GM19043 (cell line): ENCODE results near the gene HOXD3.

Source experiments
- ATAC-seq: cut with Tn5 transposase; IDR thresholded peaks from one replicate; pipeline ENCODE4 v1.9.1; 2021; ENCODE audit warnings: low read depth; ENCODE audit not compliant: unreplicated experiment

The HOXD3 gene

DNA sequence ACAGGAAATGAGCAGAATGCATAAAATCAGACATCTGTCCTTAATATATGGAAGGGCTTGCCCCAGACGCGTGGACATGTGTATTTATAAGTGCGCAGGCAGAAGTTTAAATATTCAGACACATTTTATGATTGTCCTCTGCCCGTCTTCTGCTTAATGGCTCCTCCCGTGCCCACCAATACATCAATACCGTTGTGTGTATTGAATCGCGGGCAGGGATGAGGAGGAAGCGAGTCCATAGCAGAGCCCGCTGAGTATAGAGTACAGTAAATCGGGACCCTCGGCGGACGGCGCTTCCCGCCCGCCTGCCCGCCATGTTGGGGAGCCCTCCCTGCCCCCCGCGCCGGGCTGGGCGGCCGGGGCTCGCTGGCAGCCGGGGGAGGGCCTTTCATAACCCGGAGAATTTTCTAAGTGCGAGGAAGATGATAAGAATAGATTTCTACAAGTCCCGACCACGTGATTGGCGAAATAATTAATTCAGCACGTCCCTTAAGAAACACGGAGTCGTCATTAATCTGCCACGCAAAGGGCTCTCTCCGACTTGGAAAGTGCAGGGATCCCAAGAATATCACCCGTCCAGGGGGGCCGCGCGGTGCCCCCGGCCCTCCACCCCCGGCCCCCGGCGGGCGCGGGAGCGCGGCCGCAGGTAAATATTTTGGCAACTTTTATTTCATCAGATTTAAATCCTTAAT is at the start of gene HOXD3:
HOXD3 (plus strand) TSS at position 501 of the 692 bp plus-strand sequence. CDS start 11,808 bp downstream, outside the sequence.
- no peak for ATAC-seq

DNA sequence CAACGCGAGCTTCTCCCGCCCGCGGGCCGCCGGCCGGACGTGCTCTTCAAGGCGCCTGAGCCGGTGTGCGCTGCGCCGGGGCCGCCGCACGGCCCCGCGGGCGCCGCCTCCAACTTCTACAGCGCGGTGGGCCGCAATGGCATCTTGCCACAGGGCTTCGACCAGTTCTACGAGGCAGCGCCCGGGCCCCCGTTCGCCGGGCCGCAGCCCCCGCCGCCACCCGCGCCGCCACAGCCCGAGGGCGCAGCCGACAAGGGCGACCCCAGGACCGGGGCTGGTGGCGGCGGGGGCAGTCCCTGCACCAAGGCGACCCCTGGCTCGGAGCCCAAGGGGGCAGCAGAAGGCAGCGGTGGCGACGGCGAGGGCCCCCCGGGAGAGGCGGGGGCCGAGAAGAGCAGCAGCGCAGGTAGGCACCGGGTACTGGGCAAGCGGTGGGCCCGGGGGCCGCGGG is 49.4 kb upstream of the HOXD3 start:
- no peak for ATAC-seq

DNA sequence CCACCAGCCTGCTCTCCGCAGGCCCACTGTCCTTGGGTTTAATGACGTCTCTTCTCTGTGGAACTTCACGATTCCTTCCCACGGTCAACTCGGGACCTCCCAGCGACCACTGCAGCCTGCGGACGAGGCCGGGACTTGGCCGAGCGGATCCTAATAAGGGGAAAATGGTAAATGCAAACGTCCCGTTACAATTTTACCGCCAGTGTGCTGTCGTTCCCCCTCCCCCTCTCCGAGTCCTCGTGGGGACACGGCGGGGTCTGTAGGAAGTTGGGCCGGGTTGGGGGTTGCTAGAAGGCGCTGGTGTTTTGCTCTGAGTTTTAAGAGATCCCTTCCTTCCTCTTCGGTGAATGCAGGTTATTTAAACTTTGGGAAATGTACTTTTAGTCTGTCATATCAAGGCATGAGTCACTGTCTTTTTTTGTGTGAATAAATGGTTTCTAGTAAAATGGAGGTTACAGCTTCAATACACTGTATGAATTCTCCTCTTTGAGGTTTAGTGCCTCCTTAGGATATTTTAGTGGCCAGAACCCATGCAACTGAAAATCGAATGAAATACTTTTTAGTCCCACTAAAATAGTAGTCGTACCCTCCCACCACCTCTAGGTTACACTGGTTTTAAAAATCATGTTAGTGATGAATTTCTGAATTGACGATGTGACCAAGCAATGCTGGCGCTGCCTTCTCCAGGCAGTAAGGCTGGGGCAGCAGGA is 47.8 kb upstream of the HOXD3 start:
- no peak for ATAC-seq

DNA sequence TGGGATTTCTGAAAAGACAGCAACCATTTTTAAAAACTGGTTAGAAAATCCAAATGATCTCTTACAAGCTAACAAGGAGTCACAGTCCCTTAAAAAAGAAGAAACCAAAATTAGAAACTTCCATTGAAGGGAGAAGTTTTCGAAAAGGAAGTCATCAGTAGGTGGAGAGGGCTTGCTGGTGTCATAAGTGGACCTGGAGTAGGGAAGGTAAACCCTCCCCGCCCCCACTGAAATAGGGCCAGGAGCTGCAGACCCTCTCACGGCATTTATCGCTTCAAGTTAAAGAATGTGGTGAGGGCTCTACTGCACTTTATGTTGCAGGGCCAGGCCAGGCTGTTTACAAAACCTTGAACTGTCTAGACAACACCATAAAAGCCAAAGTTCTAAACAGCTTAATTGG is 47.2 kb upstream of the HOXD3 start:
- ATAC-seq, result no peak

DNA sequence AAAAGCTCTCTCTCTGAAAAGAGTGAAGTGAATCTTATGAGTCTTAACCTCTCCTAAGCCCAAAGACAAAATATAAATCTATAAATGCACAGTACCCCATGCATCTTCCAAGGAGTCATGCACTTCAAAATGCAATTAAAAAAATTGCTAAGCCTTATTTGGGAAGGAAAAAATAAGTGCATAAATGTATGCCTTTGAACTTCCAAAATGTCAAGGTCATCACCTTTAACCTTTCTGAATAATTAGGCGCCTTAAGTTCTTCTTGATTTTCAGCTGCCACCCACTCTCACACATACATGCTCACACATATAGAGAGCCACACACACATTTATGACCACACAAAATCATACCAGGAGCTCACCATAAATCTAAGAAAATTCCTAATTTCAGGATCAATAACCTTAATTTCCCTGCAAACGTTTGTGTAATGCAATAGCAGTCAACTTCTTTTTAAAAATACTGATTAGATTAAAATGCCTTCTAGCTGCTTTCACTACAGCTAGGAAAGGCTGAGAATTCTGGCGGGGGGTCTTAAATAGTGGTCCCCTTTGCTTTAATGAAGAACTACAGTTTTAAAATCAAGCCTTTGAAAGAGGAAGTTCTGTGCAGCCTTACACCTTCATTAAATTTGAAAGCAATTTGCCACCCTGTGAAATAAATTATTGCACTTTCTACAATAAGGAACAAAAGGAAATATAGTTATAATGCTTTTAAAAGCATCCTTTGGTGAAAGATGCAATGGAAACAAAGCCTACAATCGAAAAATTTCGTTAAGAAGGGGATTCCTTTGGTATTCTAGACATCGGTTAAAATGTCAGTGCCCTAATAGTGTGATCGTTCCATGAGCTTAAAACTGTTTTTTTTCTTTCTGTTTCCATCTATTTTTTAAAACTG is 46.4 kb upstream of the HOXD3 start:
- no peak for ATAC-seq

DNA sequence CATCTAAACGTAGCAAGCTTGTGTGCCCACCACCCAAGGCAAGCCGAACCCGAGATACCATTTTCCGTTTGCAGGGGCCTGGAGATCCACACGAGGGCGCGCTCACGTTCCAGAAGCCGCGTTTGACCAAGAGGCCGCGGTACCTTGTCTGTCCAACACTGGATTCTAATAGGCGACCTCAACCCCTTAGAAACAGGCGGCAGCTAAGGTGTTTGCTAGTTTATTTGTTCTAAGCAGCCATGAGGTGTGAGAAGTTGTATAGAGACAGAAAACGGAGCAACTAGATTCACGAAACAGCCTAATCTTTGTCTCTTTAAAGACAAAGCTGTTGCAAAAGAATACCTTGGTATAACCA is 45.8 kb upstream of the HOXD3 start:
- ATAC-seq, result no peak

DNA sequence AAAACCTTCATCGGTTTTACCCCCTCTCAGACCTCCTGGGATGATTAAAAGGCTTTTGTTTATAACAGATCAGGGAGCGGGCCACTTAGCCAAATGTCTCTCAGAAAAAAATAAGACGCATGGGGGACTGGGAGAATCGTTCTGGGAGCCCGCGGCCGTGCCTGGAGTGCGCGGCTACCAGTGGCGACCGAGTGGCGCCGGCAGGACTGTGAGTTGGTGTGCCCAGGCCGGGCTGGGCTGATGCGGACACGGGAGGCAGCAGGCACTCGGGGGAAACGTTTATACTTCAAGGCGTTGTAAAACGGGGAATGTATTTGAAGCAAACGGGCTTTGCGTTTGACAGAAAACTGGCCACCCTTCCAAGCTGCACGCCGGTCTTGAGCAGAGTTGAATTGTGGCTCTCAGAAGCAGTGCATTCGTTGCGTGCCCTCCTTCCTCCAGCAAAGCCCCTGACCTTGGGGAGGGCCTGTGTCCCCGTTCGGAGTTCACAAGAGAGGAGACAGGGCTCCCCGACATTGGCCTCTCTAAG is 45.2 kb upstream of the HOXD3 start:
- ATAC-seq, result no peak

DNA sequence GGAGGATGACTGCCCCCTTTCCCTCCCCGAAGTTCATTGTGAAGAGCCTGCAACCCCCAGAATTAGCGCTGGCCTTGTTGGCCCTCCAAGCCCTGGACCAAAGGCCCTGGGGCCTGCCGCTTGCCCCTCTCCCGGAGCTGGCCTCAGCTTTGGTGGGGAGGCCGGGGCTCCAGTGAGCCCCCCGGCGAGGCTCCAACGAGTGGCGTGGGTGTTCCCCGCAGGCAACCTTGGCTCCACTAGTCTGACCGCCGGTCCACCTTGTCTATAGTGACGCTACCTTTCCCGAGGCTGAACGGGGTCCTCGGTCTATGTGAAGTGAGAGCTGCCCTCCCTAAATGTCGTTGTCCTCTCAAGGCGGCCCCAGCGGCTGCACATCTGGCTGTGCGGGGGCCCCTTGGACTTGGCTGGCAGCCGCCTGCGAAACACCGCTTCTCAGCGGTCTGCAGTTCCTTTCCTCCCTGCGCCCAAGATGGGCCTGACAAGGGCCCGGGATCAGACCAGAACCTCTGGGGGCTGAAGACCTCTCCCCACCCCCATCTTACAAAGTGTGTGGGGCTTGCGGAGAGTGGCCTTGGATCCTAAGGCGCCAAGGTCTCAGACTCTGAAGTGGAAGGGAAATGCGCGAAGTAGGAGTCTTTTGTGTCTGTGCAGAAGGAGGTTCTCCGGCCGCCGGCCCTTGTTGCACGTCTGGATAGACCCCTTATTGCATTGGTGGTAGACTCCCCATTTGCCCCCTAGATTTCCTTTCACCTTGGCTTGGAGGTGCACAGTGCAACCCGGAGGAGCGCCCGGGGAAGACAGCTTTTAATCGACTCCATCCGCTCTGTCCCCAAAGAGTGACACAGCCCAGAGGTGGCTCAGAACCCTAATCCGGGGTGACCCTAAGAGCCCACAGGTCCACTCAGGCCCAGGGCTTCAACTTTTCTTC is 44.5 kb upstream of the HOXD3 start:
- ATAC-seq, result no peak

DNA sequence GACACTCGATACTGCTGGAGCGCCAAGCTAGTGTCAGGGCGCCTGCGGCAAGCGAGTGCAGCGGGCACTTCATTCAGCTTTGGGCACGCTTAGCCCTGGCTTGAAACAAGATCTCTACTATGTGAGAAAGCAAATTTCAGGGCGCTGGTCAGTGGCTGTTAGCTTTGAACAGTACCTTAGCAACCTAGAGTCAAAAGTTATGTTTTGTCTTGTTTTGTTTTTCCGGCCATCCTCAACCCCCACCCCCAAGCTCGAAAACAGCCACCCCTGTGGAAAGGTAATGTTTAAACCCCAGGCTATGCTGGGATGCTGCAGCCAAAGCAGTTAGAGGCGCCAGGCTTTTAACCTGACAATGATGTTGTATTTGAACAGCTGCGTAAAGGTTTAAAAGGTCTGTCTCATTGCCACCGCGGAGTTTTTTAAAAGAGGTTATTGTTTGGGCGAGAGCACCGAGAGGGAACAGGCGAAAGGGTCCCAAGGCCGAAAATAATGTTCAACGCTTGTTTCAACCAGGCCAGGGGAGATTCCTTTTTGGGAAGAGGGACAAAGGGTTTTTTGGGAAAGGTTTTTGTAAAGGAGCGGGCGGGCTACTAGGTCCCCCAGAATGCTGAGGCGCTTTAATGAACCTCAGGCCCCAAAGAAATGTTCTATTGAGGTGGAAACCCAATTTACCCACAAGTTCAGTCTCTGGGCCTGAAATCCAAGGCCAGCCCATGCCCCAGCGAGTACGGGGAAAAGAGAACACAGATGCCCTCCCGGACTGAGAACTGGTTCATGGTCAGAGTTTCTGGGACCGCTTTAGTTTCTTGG is 42.8 kb upstream of the HOXD3 start:
- no peak for ATAC-seq

DNA sequence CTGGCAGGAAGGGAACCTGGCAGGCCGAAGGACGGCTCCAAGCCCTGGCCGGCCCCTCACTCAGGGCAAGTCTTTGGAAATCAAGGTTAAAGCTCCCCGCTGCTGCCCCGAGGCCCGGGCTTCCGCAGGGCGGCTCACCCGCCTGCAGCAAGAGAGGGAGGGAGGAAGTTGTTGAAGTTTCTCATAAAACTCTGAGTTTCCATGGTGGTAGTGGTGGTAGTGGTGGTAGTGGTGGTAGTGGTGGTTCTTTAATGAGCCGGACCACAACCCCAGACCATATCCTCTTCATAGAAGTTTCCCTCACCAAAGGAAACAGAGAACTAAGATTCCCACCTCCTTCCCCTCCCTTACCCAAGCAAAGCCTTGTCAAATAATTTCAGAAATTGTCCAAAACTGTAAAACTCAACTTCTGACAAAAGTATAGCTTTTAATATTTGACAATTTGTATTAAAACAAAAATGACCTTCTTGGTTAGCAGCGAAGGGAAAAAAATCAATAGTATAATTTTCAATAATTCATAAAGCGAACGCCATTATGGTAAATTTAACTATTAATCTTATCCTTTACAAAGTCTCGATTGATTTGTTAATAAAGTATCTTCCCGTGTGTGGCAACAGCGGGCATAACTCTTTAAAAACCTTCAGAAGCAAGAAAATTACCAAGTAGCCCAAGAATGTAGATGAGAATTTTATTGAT is 42.0 kb upstream of the HOXD3 start:
- no peak for ATAC-seq

DNA sequence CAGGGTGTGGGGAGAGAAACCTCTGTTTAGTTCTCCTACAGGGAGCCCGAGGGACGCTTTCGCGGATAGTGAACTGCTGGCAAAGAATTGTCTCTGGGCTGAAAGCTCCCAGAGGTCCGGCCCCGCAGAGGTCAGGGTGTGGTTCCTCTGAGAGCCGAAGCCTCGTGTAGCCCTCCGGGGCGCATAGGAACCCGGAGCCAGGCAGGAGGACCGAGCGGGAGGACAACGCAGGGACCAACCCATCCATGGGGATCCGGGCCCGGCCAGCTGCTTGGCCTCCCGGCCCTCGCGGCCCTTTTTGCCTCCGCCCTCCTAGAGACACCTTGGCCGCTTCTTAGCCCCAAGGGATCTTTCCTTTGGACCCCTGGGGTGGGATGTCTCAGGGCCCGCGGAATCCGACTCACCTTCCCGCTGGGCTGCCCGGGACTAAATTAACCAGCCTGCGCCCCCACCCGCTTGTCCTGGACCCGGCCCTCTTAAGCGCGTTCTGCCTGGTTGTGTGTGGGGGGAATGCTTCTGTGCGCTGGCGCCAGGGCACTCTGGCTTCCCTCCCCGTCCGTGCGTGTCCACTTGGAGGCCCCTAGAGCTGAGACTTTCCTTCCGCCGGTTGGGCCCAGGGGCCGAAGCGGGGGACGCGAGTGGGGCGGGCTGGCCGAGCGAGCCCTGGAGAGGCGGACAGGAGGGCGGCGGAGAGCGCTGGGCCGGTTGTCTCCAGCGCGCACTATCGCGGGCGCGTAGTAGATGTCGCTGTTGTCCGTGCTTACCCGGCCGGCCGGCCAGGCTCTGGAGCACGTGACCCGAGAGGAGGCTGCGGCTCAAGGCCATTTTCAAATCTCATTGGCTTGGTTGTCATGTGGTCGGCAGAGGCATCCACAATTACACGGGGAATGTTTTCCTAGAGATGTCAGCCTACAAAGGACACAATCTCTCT is 41.0 kb upstream of the HOXD3 start, which contains the start of gene HOXD10:
HOXD10 (plus strand) TSS at position 896 of the 931 bp plus-strand sequence. CDS start 56 bp downstream, outside the sequence.
- ATAC-seq, result no peak

DNA sequence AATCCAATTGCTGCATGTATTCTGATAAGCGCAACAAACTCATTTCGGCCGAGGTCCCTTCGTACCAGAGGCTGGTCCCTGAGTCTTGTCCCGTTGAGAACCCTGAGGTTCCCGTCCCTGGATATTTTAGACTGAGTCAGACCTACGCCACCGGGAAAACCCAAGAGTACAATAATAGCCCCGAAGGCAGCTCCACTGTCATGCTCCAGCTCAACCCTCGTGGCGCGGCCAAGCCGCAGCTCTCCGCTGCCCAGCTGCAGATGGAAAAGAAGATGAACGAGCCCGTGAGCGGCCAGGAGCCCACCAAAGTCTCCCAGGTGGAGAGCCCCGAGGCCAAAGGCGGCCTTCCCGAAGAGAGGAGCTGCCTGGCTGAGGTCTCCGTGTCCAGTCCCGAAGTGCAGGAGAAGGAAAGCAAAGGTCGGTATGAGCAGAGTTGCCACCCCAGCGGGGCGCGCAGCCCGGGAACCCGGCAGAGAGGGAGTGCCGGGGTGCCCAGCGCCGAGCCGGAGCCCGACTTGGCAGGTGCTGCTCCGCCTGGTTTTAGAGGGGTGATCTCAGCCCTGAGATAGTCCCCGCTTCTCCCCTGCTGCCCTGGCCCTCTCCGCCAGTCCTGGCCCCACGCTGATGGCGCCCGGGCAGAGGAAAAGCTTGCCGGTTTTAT is 39.8 kb upstream of the HOXD3 start:
- ATAC-seq, result no peak

DNA sequence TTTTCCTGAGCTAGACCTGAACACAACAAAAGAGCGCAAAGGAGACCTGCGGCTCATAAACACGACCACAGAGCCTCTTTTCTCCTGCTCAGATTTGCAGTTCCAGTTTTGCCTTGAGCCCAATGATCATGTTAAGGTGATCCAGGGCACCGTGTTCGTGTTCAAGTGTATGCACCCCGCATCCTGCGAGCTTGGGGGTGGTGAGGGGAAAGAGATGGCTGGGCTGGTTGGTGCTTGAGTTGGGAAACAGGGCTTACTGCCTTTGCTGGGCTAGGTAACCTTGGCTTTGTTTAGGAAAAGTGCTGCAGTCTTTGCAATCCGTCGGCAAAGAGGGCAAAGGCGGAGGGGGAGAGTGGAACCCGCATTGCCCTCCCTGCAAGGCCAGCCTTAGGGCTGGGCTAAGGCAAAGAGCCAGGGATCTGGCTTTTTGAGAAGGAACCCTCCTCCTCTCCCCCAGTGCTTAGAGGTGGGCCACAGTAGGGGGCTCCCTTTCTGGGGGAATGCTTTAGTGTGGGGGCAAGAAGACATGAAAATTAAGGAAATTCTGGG is 39.2 kb upstream of the HOXD3 start:
- no peak for ATAC-seq

DNA sequence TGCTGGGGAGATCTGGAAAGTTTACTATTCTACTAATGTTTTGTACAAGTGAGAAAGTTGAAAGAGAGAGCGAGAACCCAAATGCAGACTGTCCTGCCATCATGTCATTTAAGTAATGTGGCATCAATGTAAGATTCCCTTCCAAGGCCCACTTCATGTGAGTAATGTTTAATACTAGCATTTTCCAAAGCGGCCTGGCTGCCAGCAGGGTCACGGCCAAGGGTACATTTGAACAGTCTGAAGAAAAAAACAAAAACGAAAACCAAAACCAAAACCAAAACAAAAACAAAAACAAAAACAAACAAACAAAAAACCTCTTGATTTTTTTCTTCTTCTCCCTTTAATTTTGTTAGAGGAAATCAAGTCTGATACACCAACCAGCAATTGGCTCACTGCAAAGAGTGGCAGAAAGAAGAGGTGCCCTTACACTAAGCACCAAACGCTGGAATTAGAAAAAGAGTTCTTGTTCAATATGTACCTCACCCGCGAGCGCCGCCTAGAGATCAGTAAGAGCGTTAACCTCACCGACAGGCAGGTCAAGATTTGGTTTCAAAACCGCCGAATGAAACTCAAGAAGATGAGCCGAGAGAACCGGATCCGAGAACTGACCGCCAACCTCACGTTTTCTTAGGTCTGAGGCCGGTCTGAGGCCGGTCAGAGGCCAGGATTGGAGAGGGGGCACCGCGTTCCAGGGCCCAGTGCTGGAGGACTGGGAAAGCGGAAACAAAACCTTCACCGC is 38.3 kb upstream of the HOXD3 start:
- ATAC-seq, result no peak

DNA sequence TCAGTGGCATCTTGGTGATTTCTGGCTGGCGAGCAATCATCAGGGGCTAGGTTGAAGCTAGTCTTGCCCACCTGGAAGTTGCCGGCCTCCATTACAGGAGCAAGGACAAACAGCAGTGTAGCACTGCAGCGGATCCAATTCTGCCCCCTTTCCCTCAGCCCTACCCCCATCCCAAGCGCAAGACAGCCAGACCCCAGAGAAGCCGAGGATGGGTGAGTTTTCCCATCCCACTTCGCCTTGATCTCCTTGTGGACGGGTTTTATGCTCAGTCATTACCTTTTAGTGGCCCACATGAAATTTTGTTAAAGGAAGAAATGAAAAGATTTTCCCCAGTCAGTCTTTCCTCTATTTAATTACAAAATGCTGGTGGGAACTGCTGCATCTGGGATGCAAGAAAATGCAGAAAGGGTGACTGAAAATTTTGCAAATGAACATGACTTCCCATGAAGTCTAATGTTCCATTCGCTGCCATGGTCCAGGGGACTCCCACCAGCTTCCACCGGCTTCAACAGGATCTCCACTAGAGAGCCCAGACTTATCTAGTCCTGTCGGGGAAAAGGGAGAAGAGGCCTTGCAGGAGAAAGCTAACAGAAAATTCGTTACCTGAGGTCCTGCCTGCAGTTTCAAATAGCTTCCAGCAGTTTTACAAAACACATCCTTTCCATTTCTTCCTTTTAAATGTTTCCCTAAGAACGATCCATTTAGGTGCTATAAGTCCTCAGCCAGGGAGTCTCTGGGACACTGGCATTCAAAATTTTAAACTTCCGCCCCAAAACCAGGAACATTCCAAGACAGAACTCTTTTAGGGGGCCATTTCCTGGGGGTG is 36.5 kb upstream of the HOXD3 start:
- no peak for ATAC-seq
